ENCODE measurements around the gene PI4K2A. TPM values are rescaled to one million over a fixed set of nuclear protein-coding genes. Genes with fewer than 3 reads are reported as not detected.

PI4K2A gene
- total RNA-seq, 2 donors from 2014 or later = 18.0 to 22.9 TPM

DNA sequence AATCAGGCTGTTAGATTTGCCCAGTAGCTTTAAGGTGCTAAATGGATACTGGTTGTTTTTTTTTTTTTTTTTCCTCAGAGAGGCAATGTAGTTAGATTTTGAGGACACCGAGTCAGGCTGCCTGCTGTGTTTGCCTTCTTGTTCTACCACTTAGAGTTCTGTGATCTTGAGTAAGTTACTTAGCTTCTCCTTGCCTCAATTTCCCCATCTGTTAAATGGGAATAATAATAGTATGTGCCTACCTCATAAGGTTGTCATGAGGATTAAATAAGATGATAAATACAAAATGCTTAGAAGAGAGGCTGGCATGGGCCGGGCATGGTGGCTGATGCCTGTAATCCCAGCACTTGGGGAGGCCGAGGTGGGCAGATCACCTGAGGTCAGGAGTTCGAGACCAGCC, 21.7 kb upstream of the PI4K2A start:
- no peaks in the 10 kb centered on the region for H3K4me1 ChIP-seq (ENCODE audit: control insufficient read depth in 1 of 2, low read depth in 2 of 2)
- DNase-seq (ENCODE audit: low spot score) (no peak), ATAC-seq (ENCODE audit: insufficient number of reproducible peaks, low FRiP score, low read depth) (no peak)
- H3K4me3 ChIP-seq = no peak overlapping the region
- no peaks in the 10 kb centered on the region for H3K36me3 ChIP-seq
- H3K27me3 ChIP-seq (replicated peaks; ENCODE audit: insufficient read depth) = no peaks in the 10 kb centered on the region
- no peak overlapping the region for H3K27ac ChIP-seq
- TF ChIP-seq, protein P1, sequence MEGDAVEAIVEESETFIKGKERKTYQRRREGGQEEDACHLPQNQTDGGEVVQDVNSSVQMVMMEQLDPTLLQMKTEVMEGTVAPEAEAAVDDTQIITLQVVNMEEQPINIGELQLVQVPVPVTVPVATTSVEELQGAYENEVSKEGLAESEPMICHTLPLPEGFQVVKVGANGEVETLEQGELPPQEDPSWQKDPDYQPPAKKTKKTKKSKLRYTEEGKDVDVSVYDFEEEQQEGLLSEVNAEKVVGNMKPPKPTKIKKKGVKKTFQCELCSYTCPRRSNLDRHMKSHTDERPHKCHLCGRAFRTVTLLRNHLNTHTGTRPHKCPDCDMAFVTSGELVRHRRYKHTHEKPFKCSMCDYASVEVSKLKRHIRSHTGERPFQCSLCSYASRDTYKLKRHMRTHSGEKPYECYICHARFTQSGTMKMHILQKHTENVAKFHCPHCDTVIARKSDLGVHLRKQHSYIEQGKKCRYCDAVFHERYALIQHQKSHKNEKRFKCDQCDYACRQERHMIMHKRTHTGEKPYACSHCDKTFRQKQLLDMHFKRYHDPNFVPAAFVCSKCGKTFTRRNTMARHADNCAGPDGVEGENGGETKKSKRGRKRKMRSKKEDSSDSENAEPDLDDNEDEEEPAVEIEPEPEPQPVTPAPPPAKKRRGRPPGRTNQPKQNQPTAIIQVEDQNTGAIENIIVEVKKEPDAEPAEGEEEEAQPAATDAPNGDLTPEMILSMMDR (IDR thresholded peaks at IDR 0.05) = no peak
- H3K9me3 ChIP-seq = no peaks in the 10 kb centered on the region

- Histone ChIP-seq H3K27ac (no peak overlapping the region), H3K27me3 (replicated peaks; ENCODE audit: insufficient read depth) (no peaks in the 10 kb centered on the region), H3K4me3 (no peak overlapping the region), H3K36me3 (no peaks in the 10 kb centered on the region), H3K9me3 (no peaks in the 10 kb centered on the region), H3K4me1 (ENCODE audit: control insufficient read depth in 1 of 2, low read depth in 2 of 2) (peaks cover 0 to 5% of the 10 kb centered on the region in 2 donors)
- no peak for DNase-seq (ENCODE audit: low spot score)
- ATAC-seq (ENCODE audit: insufficient number of reproducible peaks, low FRiP score, low read depth) = no peak
- TF ChIP-seq, protein P1 (IDR thresholded peaks at IDR 0.05) = no peak
These were observed 17.2 kb upstream of the PI4K2A start for GRCh38 chr10:97623277-97623676.

DNA sequence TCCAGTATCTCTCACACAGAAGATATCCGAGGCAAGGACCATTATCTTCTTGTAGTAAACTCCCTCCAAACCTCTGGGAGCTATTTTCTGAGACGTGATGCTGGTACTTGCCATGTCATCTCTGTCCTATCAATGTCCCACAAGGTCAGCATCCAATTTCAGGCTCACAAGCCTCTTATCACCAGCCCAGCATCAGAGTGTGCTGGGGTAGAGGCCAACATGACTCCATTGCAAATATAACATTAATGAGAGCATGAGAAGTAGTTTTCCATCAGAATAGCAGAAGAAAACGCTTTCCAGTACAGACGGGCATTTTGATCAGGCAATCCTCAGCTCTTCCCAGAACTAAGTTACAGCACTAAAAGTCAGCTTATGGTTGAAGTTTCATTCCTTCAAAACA, 12.7 kb upstream of the PI4K2A start:
- ATAC-seq (ENCODE audit: insufficient number of reproducible peaks, low FRiP score, low read depth) (no peak), DNase-seq (ENCODE audit: low spot score) (no peak)
- no peak overlapping the region for H3K4me3 ChIP-seq
- H3K4me1 ChIP-seq (ENCODE audit: control insufficient read depth in 1 of 2, low read depth in 2 of 2) = peaks cover 4 to 10% of the 10 kb centered on the region in 2 donors
- H3K27ac ChIP-seq = peak overlapping the region in 1 of 2 donors; percentile 37
- H3K27me3 ChIP-seq (replicated peaks; ENCODE audit: insufficient read depth) = no peaks in the 10 kb centered on the region
- H3K36me3 ChIP-seq = no peaks in the 10 kb centered on the region
- no peaks in the 10 kb centered on the region for H3K9me3 ChIP-seq
- TF ChIP-seq, protein P1 (IDR thresholded peaks at IDR 0.05) = no peak

DNA sequence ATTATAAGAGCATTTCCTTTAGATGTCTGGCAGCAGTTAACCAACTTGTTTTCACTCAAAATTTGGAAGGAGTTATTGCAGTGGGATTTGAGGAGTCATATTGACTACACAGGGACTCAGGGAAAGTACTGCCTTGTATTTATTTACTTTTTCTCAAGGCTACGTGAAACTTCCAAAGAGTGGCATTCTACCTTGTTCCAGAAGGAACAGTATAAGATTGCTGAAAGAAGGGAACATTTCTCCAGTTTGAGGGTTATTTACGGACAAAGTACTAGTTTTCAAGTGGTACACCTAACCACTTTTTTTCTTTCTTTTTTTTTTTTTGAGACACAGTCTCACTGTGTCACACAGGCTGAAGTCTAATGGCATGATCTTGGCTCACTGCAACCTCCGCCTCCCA, 12.2 kb upstream of the PI4K2A start:
- no peaks in the 10 kb centered on the region for H3K9me3 ChIP-seq
- DNase-seq (ENCODE audit: low spot score) (no peak), ATAC-seq (ENCODE audit: insufficient number of reproducible peaks, low FRiP score, low read depth) (no peak)
- H3K27ac ChIP-seq = peak overlapping the region in 1 of 2 donors; percentile 37
- TF ChIP-seq, protein P1 (IDR thresholded peaks at IDR 0.05) = no peak
- H3K36me3 ChIP-seq = no peaks in the 10 kb centered on the region
- peaks cover 4 to 13% of the 10 kb centered on the region in 2 donors for H3K4me1 ChIP-seq (ENCODE audit: control insufficient read depth in 1 of 2, low read depth in 2 of 2)
- no peaks in the 10 kb centered on the region for H3K27me3 ChIP-seq (replicated peaks; ENCODE audit: insufficient read depth)
- no peak overlapping the region for H3K4me3 ChIP-seq

GRCh38 chr10:97629289-97629688, 11.2 kb upstream of the PI4K2A start:
- H3K27me3 ChIP-seq (replicated peaks; ENCODE audit: insufficient read depth) = no peaks in the 10 kb centered on the region
- TF ChIP-seq, protein P1 (IDR thresholded peaks at IDR 0.05) = no peak
- DNase-seq (ENCODE audit: low spot score) = no peak

More at GRCh38 chr10:97629289-97629688, 11.2 kb upstream of the PI4K2A start:
- Histone ChIP-seq H3K4me1 (ENCODE audit: control insufficient read depth in 1 of 2, low read depth in 2 of 2) (peaks cover 4 to 13% of the 10 kb centered on the region in 2 donors), H3K36me3 (no peaks in the 10 kb centered on the region), H3K9me3 (no peaks in the 10 kb centered on the region), H3K4me3 (no peak overlapping the region), H3K27ac (no peak overlapping the region)
- ATAC-seq (ENCODE audit: insufficient number of reproducible peaks, low FRiP score, low read depth) = no peak
